Neuronal stem cell (in vitro differentiated cells): ENCODE measurements around the gene DPH6.
A peak's percentile ranks its signal among the peaks of the same experiment; 100 is the strongest.

Source experiments
- DNase-seq: peaks from one replicate; pipeline ENCODE4 v3.0.0-alpha.2; 2013; ENCODE audit warnings: low spot score
- H2AFZ ChIP-seq: one replicate; pipeline ENCODE4 v1.6.1; 2013; ENCODE audit warnings: mild to moderate bottlenecking, low read length, inconsistent platforms
- H2AK5ac ChIP-seq: 2 replicates; pipeline ENCODE4 v1.6.1; 2013; ENCODE audit warnings: low read depth, mild to moderate bottlenecking, inconsistent platforms, low read length, moderate library complexity, mixed read lengths
- H2BK120ac ChIP-seq: 2 replicates; pipeline ENCODE4 v1.6.1; 2013; ENCODE audit warnings: low read depth, mild to moderate bottlenecking, inconsistent platforms, low read length, moderate library complexity, mixed read lengths
- H2BK12ac ChIP-seq: one replicate; pipeline ENCODE4 v1.6.1; 2013; ENCODE audit warnings: low read length, inconsistent platforms
- H2BK15ac ChIP-seq: 2 replicates; pipeline ENCODE4 v1.6.1; 2013; ENCODE audit warnings: mild to moderate bottlenecking, low read length, inconsistent platforms, mixed read lengths
- H2BK5ac ChIP-seq: one replicate; pipeline ENCODE4 v1.6.1; 2013; ENCODE audit warnings: inconsistent platforms, mild to moderate bottlenecking, low read length, moderate library complexity
- H3K14ac ChIP-seq: one replicate; pipeline ENCODE4 v1.6.1; 2013; ENCODE audit warnings: low read length, inconsistent platforms
- H3K18ac ChIP-seq: 2 replicates; pipeline ENCODE4 v1.6.1; 2013; ENCODE audit warnings: low read length, inconsistent platforms
- H3K23ac ChIP-seq: 2 replicates; pipeline ENCODE4 v1.6.1; 2013; ENCODE audit warnings: low read depth, mild to moderate bottlenecking, mixed read lengths, low read length, inconsistent platforms; ENCODE audit not compliant: poor library complexity
- H3K27ac ChIP-seq: replicated peaks from 3 replicates; pipeline ENCODE4 v1.5.1; 2013; ENCODE audit warnings: low read length, inconsistent platforms
- H3K27me3 ChIP-seq, 3 experiments: 2 replicates each; pipeline ENCODE4 v1.6.1; 2013; ENCODE audit warnings: low read length in 3 of 3, mild to moderate bottlenecking in 2 of 3, inconsistent platforms in 1 of 3, low read depth in 1 of 3, mixed read lengths in 1 of 3, moderate library complexity in 1 of 3; ENCODE audit not compliant: control insufficient read depth in 3 of 3, insufficient read depth in 3 of 3
- H3K36me3 ChIP-seq, 2 donors: replicated peaks in 1 of 2; 2 replicates each; pipeline ENCODE4 v1.6.1; 2013; ENCODE audit warnings: low read length in 2 of 2; ENCODE audit not compliant: control insufficient read depth in 2 of 2, insufficient read depth in 2 of 2
- H3K4ac ChIP-seq: 2 replicates; pipeline ENCODE4 v1.6.1; 2013; ENCODE audit warnings: inconsistent platforms, mild to moderate bottlenecking, low read length, moderate library complexity
- H3K4me1 ChIP-seq, 2 donors: 1 replicate in 1 of 2; 2 replicates in 1 of 2; pipeline ENCODE4 v1.6.1; 2013; ENCODE audit warnings: low read length in 2 of 2, low read depth in 1 of 2; ENCODE audit not compliant: control insufficient read depth in 2 of 2, insufficient read depth in 1 of 2
- H3K4me2 ChIP-seq: one replicate; pipeline ENCODE4 v1.6.1; 2013; ENCODE audit warnings: mild to moderate bottlenecking, low read length, inconsistent platforms; ENCODE audit not compliant: insufficient read depth, poor library complexity, severe bottlenecking
- H3K4me3 ChIP-seq, 2 donors: 2 replicates each; pipeline ENCODE4 v1.5.1; 2013; ENCODE audit warnings: low read length in 2 of 2, mild to moderate bottlenecking in 2 of 2, inconsistent platforms in 1 of 2, moderate library complexity in 1 of 2
- H3K79me1 ChIP-seq: one replicate; pipeline ENCODE4 v1.6.1; 2013; ENCODE audit warnings: low read depth, mild to moderate bottlenecking, inconsistent platforms, low read length, moderate library complexity
- H3K9ac ChIP-seq: one replicate; pipeline ENCODE4 v1.6.1; 2013; ENCODE audit warnings: mild to moderate bottlenecking, low read depth, low read length, inconsistent platforms; ENCODE audit not compliant: poor library complexity
- H3K9me3 ChIP-seq, 2 donors: replicated peaks in 1 of 2; 2 replicates each; pipeline versions ENCODE3 to v1.6.1; 2013; ENCODE audit warnings: low read length in 2 of 2, mild to moderate bottlenecking in 2 of 2, inconsistent platforms in 1 of 2, low read depth in 1 of 2, mixed read lengths in 1 of 2, moderate library complexity in 1 of 2; ENCODE audit not compliant: control insufficient read depth in 2 of 2, insufficient read depth in 1 of 2
- H4K8ac ChIP-seq: one replicate; pipeline ENCODE4 v1.6.1; 2013; ENCODE audit warnings: low read depth, mild to moderate bottlenecking, inconsistent platforms, low read length, moderate library complexity
- H4K91ac ChIP-seq: one replicate; pipeline ENCODE4 v1.6.1; 2013; ENCODE audit warnings: low read length, low read depth, mild to moderate bottlenecking, inconsistent platforms; ENCODE audit not compliant: poor library complexity
- WGBS, 2 donors: extraction: QIAGEN DNeasy Blood & Tissue Kit; methylation state at CpG; one replicate each; pipeline ENCODE4 v1.1.7; 2013; ENCODE audit warnings: missing lambda C conversion rate in 2 of 2, mixed read lengths in 1 of 2; ENCODE audit not compliant: insufficient read length in 2 of 2, insufficient replicate concordance in 1 of 2; ENCODE audit errors: extremely low coverage in 2 of 2; 5-methylcytosine and 5-hydroxymethylcytosine counted together

DPH6 gene

DNA sequence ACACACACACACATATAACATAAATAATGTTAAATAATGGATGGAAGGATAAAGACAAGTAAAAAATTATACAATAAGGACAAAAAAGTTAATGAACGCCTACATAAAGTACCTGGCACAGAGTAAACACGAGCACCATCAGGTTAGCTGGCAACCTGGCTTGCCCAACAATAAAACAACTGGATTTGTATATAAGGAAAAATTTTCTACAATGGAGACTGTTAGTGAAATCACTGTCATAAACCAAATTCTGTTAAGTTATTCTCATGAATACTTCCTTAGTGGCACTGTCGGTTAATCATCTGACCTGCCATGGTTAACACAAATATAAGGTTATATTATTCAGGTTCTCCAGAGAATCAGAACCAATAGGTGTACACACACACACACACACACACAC, 54.8 kb downstream of the DPH6 start:
- no peaks in the 10 kb centered on the region for H3K27me3 ChIP-seq
- H3K4me1 ChIP-seq = no peaks in the 10 kb centered on the region
- no peak overlapping the region for H2BK12ac ChIP-seq
- H3K9ac ChIP-seq = no peak overlapping the region
- no peak overlapping the region for H3K27ac ChIP-seq
- H3K4ac ChIP-seq = no peak overlapping the region
- H2BK15ac ChIP-seq = no peak overlapping the region
- DNase-seq = no peak
- H3K23ac ChIP-seq = no peak overlapping the region
- H2BK120ac ChIP-seq = no peak overlapping the region
- peaks cover 0 to 2% of the 10 kb centered on the region in 2 donors for H3K36me3 ChIP-seq
- H3K4me3 ChIP-seq = no peak overlapping the region
- WGBS, 2 donors = no CpG with 5 or more reads among the region's 3 CpGs
- H3K14ac ChIP-seq = no peak overlapping the region
- H4K91ac ChIP-seq = no peak overlapping the region
- no peak overlapping the region for H3K18ac ChIP-seq
- H2AFZ ChIP-seq = no peak overlapping the region
- H3K4me2 ChIP-seq = no peak overlapping the region
- H4K8ac ChIP-seq = no peak overlapping the region
- no peaks in the 10 kb centered on the region for H3K79me1 ChIP-seq
- no peak overlapping the region for H2AK5ac ChIP-seq
- H2BK5ac ChIP-seq = no peak overlapping the region
- peaks cover 6 to 16% of the 10 kb centered on the region in 2 donors for H3K9me3 ChIP-seq

GRCh38 chr15:35490511-35490910, 55.5 kb downstream of the DPH6 start:
- H3K9me3 ChIP-seq = peaks cover 6 to 16% of the 10 kb centered on the region in 2 donors

DNA sequence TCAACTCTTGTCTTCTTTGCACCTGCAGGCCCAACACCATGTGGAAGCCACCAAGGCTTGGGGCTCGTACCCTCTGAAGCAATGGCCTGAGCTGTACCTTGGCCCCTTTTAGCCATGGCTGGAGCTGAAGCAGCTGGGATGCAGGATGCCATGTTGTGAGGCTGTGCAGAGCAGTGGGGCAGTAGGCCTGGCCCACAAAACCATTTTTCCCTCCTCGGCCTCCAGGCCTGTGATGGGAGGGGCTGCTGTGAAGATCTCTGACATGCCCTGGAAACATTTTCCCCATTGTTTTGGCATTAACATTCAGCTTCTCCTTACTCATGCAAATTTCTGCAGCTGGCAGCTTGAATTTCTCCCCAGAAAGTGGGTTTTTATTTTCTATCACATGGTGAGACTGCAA, 58.5 kb downstream of the DPH6 start:
- H3K18ac ChIP-seq = no peak overlapping the region
- no peak overlapping the region for H2BK15ac ChIP-seq
- no peak overlapping the region for H3K4me2 ChIP-seq
- no peak overlapping the region for H4K91ac ChIP-seq
- H3K9ac ChIP-seq = no peak overlapping the region
- H2BK5ac ChIP-seq = no peak overlapping the region
- H3K79me1 ChIP-seq = no peaks in the 10 kb centered on the region
- H4K8ac ChIP-seq = no peak overlapping the region
- H3K4me1 ChIP-seq = no peaks in the 10 kb centered on the region
- no peak overlapping the region for H3K4ac ChIP-seq
- H3K23ac ChIP-seq = no peak overlapping the region
- peak overlapping the region in 1 of 2 donors; percentile 29 for H3K4me3 ChIP-seq
- H3K9me3 ChIP-seq = peaks cover 6 to 16% of the 10 kb centered on the region in 2 donors
- H3K36me3 ChIP-seq = peaks cover 0 to 2% of the 10 kb centered on the region in 2 donors
- no CpG with 5 or more reads among the region's 2 CpGs for WGBS, 2 donors
- peak overlapping the region; percentile 15 for H3K14ac ChIP-seq
- no peak overlapping the region for H2AFZ ChIP-seq
- DNase-seq = no peak
- no peak overlapping the region for H3K27ac ChIP-seq
- H3K27me3 ChIP-seq = no peaks in the 10 kb centered on the region
- no peak overlapping the region for H2BK12ac ChIP-seq
- H2AK5ac ChIP-seq = no peak overlapping the region
- H2BK120ac ChIP-seq = no peak overlapping the region

More at GRCh38 chr15:35490511-35490910, 55.5 kb downstream of the DPH6 start:
- no peak for DNase-seq
- Histone ChIP-seq H3K36me3 (peaks cover 0 to 2% of the 10 kb centered on the region in 2 donors), H3K4me2 (no peak overlapping the region), H2AFZ (no peak overlapping the region), H2BK12ac (no peak overlapping the region), H2BK120ac (no peak overlapping the region), H3K23ac (no peak overlapping the region), H3K9ac (no peak overlapping the region), H4K8ac (no peak overlapping the region), H3K79me1 (no peaks in the 10 kb centered on the region), H3K4me3 (no peak overlapping the region), H3K18ac (no peak overlapping the region), H3K14ac (no peak overlapping the region), H4K91ac (no peak overlapping the region), H3K4me1 (no peaks in the 10 kb centered on the region), H3K4ac (no peak overlapping the region), H2BK15ac (no peak overlapping the region), H2BK5ac (no peak overlapping the region), H2AK5ac (no peak overlapping the region), H3K27ac (no peak overlapping the region), H3K27me3 (no peaks in the 10 kb centered on the region)
- WGBS, 2 donors = no CpG with 5 or more reads among the region's 4 CpGs

DNA sequence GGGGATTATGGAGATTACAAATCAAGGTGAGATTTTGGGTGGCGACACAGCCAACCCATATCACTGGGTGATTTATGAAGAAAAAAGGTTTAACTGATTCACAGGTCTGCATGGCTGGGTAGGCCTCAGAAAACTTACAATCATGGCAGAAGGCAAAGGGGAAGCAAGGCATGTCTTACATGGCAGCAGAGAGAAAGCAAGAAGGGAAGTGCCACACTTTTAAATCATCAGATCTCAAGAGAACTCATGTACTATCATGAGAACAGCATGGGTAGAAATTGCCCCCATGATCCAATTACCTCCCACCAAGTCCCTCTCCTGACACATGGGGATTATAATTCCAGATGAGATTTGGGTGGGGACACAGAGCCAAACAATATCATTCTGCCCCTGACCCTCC, 59.7 kb downstream of the DPH6 start:
- Histone ChIP-seq H3K4ac (no peak overlapping the region), H3K36me3 (peaks cover 0 to 2% of the 10 kb centered on the region in 2 donors), H3K4me3 (no peak overlapping the region), H2BK120ac (no peak overlapping the region), H3K27ac (no peak overlapping the region), H3K18ac (no peak overlapping the region), H3K27me3 (no peaks in the 10 kb centered on the region), H3K14ac (no peak overlapping the region), H3K9me3 (peaks cover 6 to 16% of the 10 kb centered on the region in 2 donors), H3K9ac (no peak overlapping the region), H2BK12ac (no peak overlapping the region), H3K4me1 (no peaks in the 10 kb centered on the region), H3K79me1 (no peaks in the 10 kb centered on the region), H4K91ac (no peak overlapping the region), H3K23ac (no peak overlapping the region), H2AFZ (no peak overlapping the region), H2BK15ac (no peak overlapping the region), H4K8ac (no peak overlapping the region), H3K4me2 (no peak overlapping the region), H2BK5ac (no peak overlapping the region), H2AK5ac (no peak overlapping the region)
- no peak for DNase-seq
- WGBS, 2 donors = no CpG with 5 or more reads among the region's 1 CpG
